ENCODE measurements around the gene RAB11FIP5. TPM values are rescaled to one million over a fixed set of nuclear protein-coding genes. Genes with fewer than 3 reads are reported as not detected.
A peak's percentile ranks its signal among the peaks of the same experiment; 100 is the strongest.

The RAB11FIP5 gene
- total and polyA plus RNA-seq, 2 donors from 2014 or later = 49.6 to 57.1 TPM

DNA sequence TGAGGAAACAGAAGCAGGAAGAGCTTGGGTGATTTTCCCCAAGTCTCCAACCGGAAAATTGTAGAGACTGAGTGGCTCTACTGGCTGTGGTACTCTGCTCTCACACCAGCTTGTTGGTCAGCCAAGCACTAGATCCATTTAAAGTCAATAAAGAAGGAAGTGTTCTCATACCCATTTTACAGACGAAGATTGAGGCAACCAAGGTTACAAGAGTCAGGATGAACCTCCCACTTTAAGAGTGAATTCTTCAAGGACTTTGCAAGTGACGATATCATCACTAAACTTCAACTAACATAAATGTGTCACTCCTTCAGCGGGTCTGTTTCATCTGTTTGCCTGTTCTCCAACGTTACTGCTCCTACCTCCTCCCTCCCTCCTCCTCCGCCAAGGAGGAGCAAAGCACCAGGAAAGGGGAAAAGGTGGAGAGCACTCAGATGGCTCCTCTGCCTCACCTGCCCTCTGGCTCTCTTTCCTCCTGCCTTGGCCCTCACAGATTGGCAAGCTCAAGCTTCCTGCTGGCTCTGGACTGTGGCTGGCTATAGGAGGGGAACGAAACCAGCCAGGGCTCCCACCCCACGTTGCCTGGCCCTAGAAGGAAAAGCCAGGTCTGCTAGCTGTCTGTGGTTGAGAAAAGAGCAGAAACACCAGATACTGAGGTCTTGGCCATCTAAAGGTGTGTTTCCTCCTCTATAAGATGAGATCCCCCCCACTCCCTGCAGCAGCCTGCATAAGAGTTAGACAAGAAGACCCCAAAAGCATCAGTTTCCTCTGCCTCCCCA is 3.6 kb upstream of the RAB11FIP5 start:
- Histone ChIP-seq H3K9me3 (ENCODE audit: control insufficient read depth in 2 of 3, insufficient read depth in 1 of 3, low read length in 3 of 3) (no peaks in the 10 kb centered on the region), H3K27me3 (ENCODE audit: control insufficient read depth, insufficient read depth, low read length) (no peaks in the 10 kb centered on the region), H3K4me1 (ENCODE audit: control insufficient read depth in 2 of 3, insufficient read depth in 2 of 3, low read depth in 1 of 3, low read length in 3 of 3) (no peaks in the 10 kb centered on the region), H3K9ac (ENCODE audit: low read length in 3 of 3) (no peak overlapping the region), H3K4me3 (ENCODE audit: low read length in 3 of 3) (no peak overlapping the region), H3K27ac (ENCODE audit: low read depth in 2 of 2, low read length in 2 of 2) (no peak overlapping the region), H3K36me3 (ENCODE audit: control insufficient read depth in 2 of 3, insufficient read depth in 3 of 3, low read length in 3 of 3) (no peaks in the 10 kb centered on the region)
- TF ChIP-seq, protein P1, sequence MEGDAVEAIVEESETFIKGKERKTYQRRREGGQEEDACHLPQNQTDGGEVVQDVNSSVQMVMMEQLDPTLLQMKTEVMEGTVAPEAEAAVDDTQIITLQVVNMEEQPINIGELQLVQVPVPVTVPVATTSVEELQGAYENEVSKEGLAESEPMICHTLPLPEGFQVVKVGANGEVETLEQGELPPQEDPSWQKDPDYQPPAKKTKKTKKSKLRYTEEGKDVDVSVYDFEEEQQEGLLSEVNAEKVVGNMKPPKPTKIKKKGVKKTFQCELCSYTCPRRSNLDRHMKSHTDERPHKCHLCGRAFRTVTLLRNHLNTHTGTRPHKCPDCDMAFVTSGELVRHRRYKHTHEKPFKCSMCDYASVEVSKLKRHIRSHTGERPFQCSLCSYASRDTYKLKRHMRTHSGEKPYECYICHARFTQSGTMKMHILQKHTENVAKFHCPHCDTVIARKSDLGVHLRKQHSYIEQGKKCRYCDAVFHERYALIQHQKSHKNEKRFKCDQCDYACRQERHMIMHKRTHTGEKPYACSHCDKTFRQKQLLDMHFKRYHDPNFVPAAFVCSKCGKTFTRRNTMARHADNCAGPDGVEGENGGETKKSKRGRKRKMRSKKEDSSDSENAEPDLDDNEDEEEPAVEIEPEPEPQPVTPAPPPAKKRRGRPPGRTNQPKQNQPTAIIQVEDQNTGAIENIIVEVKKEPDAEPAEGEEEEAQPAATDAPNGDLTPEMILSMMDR (IDR thresholded peaks at IDR 0.05; ENCODE audit: borderline replicate concordance, extremely low read depth, insufficient read depth) = no peak
- FAIRE-seq (no peak), DNase-seq (no peak)
- intact Hi-C loops (cut with DNase I) = no loop called here

DNA sequence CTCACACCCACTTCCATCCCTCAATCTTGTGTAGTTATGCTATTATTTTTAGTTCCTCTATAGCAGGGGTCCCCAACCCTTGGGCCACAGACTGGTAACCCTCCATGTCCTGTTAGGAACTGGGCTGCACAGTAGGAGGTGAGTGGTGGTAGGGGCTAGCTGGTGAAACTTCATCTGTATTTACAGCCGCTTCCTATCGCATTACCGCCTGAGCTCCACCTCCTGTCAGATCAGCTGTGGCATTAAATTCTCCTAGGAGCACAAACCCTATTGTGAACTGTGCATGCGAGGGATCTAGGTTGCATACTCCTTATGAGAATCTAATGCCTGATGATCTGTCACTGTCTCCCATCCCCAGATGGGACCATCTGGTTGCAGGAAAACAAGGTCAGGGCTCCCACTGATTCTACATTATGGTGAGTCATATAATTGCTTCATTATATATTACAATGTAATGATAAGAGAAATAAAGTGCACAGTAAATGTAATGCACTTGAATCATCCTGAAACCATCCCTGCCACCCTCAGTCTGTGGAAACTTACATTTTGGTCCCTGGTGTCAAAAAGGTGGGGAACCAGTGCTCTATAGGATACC is 1.6 kb upstream of the RAB11FIP5 start:
- Histone ChIP-seq H3K9me3 (ENCODE audit: control insufficient read depth in 2 of 3, insufficient read depth in 1 of 3, low read length in 3 of 3) (no peaks in the 10 kb centered on the region), H3K9ac (ENCODE audit: low read length in 3 of 3) (no peak overlapping the region), H3K36me3 (ENCODE audit: control insufficient read depth in 2 of 3, insufficient read depth in 3 of 3, low read length in 3 of 3) (no peaks in the 10 kb centered on the region), H3K27me3 (ENCODE audit: control insufficient read depth, insufficient read depth, low read length) (no peaks in the 10 kb centered on the region), H3K4me1 (ENCODE audit: control insufficient read depth in 2 of 3, insufficient read depth in 2 of 3, low read depth in 1 of 3, low read length in 3 of 3) (peaks cover 0 to 19% (median 17%) of the 10 kb centered on the region in 3 donors), H3K4me3 (ENCODE audit: low read length in 3 of 3) (no peak overlapping the region), H3K27ac (ENCODE audit: low read depth in 2 of 2, low read length in 2 of 2) (no peak overlapping the region)
- TF ChIP-seq, protein P1 (IDR thresholded peaks at IDR 0.05; ENCODE audit: borderline replicate concordance, extremely low read depth, insufficient read depth) = no peak
- no peak for DNase-seq
- intact Hi-C loops (cut with DNase I) = no loop called here
- no peak for FAIRE-seq

DNA sequence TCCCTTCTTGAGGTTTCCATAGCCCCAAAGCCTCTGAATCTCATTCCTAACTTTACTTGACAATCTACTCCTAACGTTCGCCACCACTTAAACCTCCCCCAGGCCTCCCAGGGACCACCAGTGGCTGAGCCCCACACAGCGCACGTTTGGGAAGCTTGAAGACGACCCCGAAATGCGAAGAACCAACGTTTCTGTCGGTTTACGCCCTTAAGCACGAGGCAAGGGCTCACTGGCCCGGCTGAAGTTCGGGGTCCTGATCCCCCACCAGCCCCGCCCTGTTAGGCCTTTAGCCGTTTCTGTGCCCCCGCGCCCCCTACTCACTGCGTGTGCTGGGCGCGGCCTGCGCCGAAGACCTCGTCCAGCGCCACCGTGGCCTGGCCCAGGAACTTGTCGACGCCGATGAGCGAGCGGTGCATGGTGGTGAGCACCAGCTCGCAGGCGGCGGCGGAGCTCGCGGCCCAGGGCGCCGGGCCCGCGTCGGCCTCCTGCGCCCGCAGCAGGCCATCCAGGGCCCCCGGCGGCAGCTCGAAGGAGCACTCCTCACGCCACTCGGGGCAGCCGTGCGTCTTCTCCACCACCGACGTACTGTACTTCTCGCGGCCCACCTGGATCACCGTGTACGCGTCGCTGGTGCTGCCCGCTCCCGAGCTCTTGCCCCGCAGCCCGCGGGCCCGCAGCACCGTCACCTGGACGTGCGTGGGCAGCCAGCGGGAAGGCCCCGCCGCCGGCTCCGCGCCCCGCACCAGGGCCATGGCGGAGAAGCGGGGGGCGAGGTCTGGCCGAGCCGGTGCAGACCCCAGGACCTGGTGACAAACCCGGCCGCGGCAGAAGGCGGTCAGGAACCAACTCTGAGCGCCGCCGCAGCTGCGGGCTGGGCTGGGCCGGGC is 479 bp downstream of the RAB11FIP5 start:
- FAIRE-seq = no peak
- Histone ChIP-seq H3K36me3 (ENCODE audit: control insufficient read depth in 2 of 3, insufficient read depth in 3 of 3, low read length in 3 of 3) (no peaks in the 10 kb centered on the region), H3K4me1 (ENCODE audit: control insufficient read depth in 2 of 3, insufficient read depth in 2 of 3, low read depth in 1 of 3, low read length in 3 of 3) (peaks cover 0 to 30% (median 25%) of the 10 kb centered on the region in 3 donors), H3K9me3 (ENCODE audit: control insufficient read depth in 2 of 3, insufficient read depth in 1 of 3, low read length in 3 of 3) (no peaks in the 10 kb centered on the region), H3K4me3 (ENCODE audit: low read length in 3 of 3) (peak overlapping the region; percentile 56 to 91 (median 64)), H3K27me3 (ENCODE audit: control insufficient read depth, insufficient read depth, low read length) (no peaks in the 10 kb centered on the region), H3K27ac (ENCODE audit: low read depth in 2 of 2, low read length in 2 of 2) (peak overlapping the region; percentile 90 to 92), H3K9ac (ENCODE audit: low read length in 3 of 3) (peak overlapping the region; percentile 33 to 98 (median 74))
- intact Hi-C loops (cut with DNase I) = no loop called here
- TF ChIP-seq, protein P1 (IDR thresholded peaks at IDR 0.05; ENCODE audit: borderline replicate concordance, extremely low read depth, insufficient read depth) = no peak
- peak in 4 of 5 donors; percentile 31 to 66 (median 58) for DNase-seq

Measured in kidney (tissue), 14 donors.